Esophagus squamous epithelium (tissue), 4 donors: ENCODE data around the gene PRMT1.

Experiments
- CTCF ChIP-seq, 6 experiments: fragments of 450-650 bp in 4 of 6; fragments of 200-600 bp in 2 of 6; sonication (generic) in 2 of 6; IDR thresholded peaks; one replicate each; pipeline ENCODE4 v1.5.1; 2016 to 2019; ENCODE audit warnings: antibody characterized with exemption in 6 of 6, mild to moderate bottlenecking in 4 of 6, moderate library complexity in 4 of 6
- POLR2A ChIP-seq, 4 donors: fragments of 450-650 bp; IDR thresholded peaks; one replicate each; pipeline ENCODE4 v1.6.1; 2017; ENCODE audit warnings: antibody characterized with exemption in 4 of 4, mild to moderate bottlenecking in 4 of 4, moderate library complexity in 3 of 4

DNA sequence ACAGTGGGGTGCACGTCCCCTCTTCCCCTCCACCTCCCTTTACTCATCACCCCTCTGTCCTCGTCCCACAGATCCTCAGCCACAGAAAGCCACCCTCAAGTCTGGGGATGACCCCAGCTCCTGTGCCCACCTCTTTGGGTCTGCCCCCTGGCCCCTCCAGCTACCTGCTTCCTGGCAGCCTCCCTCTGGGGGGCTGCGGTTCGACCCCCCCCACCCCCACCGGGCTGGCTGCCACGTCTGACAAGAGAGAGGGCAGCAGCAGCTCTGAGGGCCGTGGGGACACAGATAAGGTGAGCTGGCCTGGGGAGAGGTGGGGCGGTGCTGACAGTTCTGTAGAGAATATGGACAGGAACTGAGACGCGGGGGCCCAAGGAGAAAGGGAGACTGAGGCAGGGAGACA, 22.5 kb upstream of the PRMT1 start:
- no peak for TF ChIP-seq CTCF (IDR thresholded peaks at IDR 0.05)
- TF ChIP-seq POLR2A (IDR thresholded peaks at IDR 0.05) = no peak
